Large intestine (tissue), 3 donors: ENCODE data around the gene PFKFB3. TPM values are rescaled to one million over a fixed set of nuclear protein-coding genes. Genes with fewer than 3 reads are reported as not detected.
"Not testable (repeated sequence)": the region's sequence is repeated elsewhere in the genome, so short reads cannot be mapped to it uniquely, and the experiment has no call there.

ENCODE experiments used
- DNase-seq, 2 donors: peaks; one replicate each; pipeline versions ENCODE4 v3.0.0 to v3.0.0-alpha.2; 2013
- H3K27ac ChIP-seq: one replicate; pipeline ENCODE4 v1.5.1; 2013; ENCODE audit warnings: low read length
- H3K27me3 ChIP-seq: 2 replicates; pipeline ENCODE4 v1.6.1; 2013; ENCODE audit warnings: low read length; ENCODE audit not compliant: control insufficient read depth, insufficient read depth
- H3K36me3 ChIP-seq: 2 replicates; pipeline ENCODE4 v1.6.1; 2013; ENCODE audit warnings: low read length; ENCODE audit not compliant: control insufficient read depth, insufficient read depth
- H3K4me1 ChIP-seq: one replicate; pipeline ENCODE4 v1.6.1; 2013; ENCODE audit warnings: low read length; ENCODE audit not compliant: control insufficient read depth, insufficient read depth
- H3K4me3 ChIP-seq: one replicate; pipeline ENCODE4 v1.5.1; 2013; ENCODE audit warnings: low read length
- H3K9me3 ChIP-seq: one replicate; pipeline ENCODE4 v1.6.1; 2013; ENCODE audit warnings: mild to moderate bottlenecking, low read depth, low read length, moderate library complexity; ENCODE audit not compliant: control insufficient read depth
- WGBS: methylation state at CpG from one replicate; pipeline ENCODE4 v1.1.5; 2013; ENCODE audit warnings: low lambda C conversion rate; ENCODE audit not compliant: insufficient coverage; 5-methylcytosine and 5-hydroxymethylcytosine counted together
- polyA plus RNA-seq: library from polyadenylated mRNA; unstranded; fragments of 120-200 nt; gene quantifications from one replicate; pipeline ENCODE4 v1.2.1, GENCODE V29; 2013

PFKFB3 gene
- polyA plus RNA-seq, 1 donor, result 15.3 TPM

DNA sequence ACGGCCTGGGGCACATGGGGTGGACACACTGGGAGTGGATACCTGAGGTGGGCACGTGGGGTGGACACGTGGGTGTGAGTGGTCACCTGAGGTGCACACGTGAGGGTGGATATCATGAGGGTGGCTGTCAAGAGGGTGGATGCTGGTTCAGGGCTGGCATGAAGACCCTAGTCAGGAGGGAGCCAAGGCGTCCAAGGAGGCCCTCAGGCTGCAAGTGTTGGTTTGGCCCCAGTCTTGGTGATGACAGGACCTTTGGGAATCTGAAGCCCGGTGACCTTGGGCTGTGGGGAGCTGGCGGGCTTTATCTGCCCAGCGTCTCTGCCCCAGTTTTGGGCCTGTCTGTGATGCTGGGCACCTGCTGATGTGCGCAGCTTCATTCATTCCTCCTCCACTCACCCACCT lies 24.9 kb upstream of the PFKFB3 start:
- no CpG with 5 or more reads among the region's 9 CpGs for whole genome bisulfite sequencing
- H3K4me1 ChIP-seq, result no peaks in the 10 kb centered on the region

GRCh38 chr10:6178581-6178980 lies 24.2 kb upstream of the PFKFB3 start:
- no CpG with 5 or more reads among the region's 17 CpGs for WGBS

More for the DNA sequence above, 24.9 kb upstream of the PFKFB3 start:
- Histone ChIP-seq H3K4me3 (no peak overlapping the region), H3K27ac (no peak overlapping the region), H3K9me3 (no peaks in the 10 kb centered on the region), H3K27me3 (peaks cover 36% of the 10 kb centered on the region), H3K36me3 (no peaks in the 10 kb centered on the region)
- no peak for DNase-seq

DNA sequence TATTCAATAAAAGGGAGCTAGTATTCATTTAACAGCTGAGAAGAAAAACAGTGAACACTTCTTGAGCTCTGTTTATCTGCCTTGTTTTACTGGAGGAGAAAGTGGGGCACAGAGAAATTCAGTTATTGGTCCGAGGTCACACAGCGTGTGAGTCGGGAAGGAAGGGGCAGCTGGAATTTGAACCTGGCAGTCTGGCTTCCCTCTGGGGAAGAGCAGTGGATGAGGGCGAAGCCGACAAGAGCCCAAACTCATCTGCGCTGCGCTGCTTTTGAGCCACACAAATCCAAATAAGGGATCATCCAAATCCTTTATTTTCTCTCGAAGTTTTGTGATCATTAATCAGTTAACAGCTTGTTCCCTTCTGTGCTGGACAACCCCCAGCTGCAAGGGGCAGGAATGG lies 23.7 kb upstream of the PFKFB3 start:
- no CpG with 5 or more reads among the region's 8 CpGs for WGBS
- H3K27me3 ChIP-seq, result peaks cover 36% of the 10 kb centered on the region
- H3K4me1 ChIP-seq, result no peaks in the 10 kb centered on the region
- no peak overlapping the region for H3K4me3 ChIP-seq
- no peak for DNase-seq
- no peak overlapping the region for H3K27ac ChIP-seq
- no peaks in the 10 kb centered on the region for H3K9me3 ChIP-seq
- H3K36me3 ChIP-seq, result no peaks in the 10 kb centered on the region

More at GRCh38 chr10:6178581-6178980, 24.2 kb upstream of the PFKFB3 start:
- H3K27me3 ChIP-seq, result peaks cover 36% of the 10 kb centered on the region
- no peak for DNase-seq
- no peaks in the 10 kb centered on the region for H3K9me3 ChIP-seq
- no peaks in the 10 kb centered on the region for H3K36me3 ChIP-seq
- H3K4me3 ChIP-seq, result no peak overlapping the region
- H3K4me1 ChIP-seq, result no peaks in the 10 kb centered on the region
- H3K27ac ChIP-seq, result no peak overlapping the region

GRCh38 chr10:6180480-6181110 lies 22.1 kb upstream of the PFKFB3 start:
- WGBS, result 83% methylated on average over 1 of the region's 4 CpGs
- no peaks in the 10 kb centered on the region for H3K36me3 ChIP-seq
- no peak overlapping the region for H3K4me3 ChIP-seq
- H3K27ac ChIP-seq, result no peak overlapping the region
- DNase-seq, result no peak
- H3K4me1 ChIP-seq, result no peaks in the 10 kb centered on the region
- H3K27me3 ChIP-seq, result peaks cover 36% of the 10 kb centered on the region
- H3K9me3 ChIP-seq, result no peaks in the 10 kb centered on the region

GRCh38 chr10:6181249-6181648 lies 21.5 kb upstream of the PFKFB3 start:
- no peaks in the 10 kb centered on the region for H3K4me1 ChIP-seq
- no peak for DNase-seq
- no CpG with 5 or more reads among the region's 6 CpGs for WGBS

DNA sequence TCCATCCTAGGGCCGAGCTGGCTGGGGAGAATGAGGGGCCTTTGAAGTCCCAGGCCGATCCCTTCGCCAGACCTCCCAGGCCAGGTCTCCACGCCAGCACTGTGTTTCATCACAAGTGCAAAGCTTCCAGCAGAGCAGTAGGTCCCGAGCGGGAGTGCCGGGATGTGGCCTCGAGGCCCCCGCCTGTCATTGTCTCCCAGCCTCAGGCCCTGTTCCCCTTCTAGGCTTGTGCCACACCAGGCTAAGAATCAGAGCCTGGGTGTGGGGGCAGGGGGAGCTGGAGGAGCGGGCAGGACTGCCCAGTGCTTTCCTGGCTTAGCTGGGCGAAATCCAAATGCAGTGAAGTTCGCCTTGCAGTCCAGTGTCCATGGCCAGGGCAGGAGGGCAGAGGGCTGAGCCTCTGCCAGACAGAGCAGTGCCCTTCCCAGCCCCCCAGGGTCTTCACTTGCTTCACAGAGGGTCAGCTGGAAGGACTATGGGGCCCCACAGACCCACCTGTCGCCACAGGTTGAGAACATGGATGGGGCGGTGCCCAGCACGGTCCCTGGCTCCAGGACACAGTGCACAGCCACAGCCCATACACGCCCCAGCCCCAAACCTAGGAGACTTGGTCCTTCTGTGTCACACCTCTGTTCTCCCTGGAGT lies 20.2 kb upstream of the PFKFB3 start:
- H3K36me3 ChIP-seq, result no peaks in the 10 kb centered on the region
- peaks cover 36% of the 10 kb centered on the region for H3K27me3 ChIP-seq
- no peaks in the 10 kb centered on the region for H3K9me3 ChIP-seq
- no peak for DNase-seq
- no CpG with 5 or more reads among the region's 16 CpGs for WGBS
- no peak overlapping the region for H3K27ac ChIP-seq
- H3K4me3 ChIP-seq, result no peak overlapping the region
- no peaks in the 10 kb centered on the region for H3K4me1 ChIP-seq

More at GRCh38 chr10:6181249-6181648, 21.5 kb upstream of the PFKFB3 start:
- Histone ChIP-seq H3K9me3 (no peaks in the 10 kb centered on the region), H3K4me3 (no peak overlapping the region), H3K27me3 (peaks cover 36% of the 10 kb centered on the region), H3K36me3 (no peaks in the 10 kb centered on the region), H3K27ac (no peak overlapping the region)

GRCh38 chr10:6185039-6185716 lies 17.6 kb upstream of the PFKFB3 start:
- Histone ChIP-seq H3K27me3 (peaks cover 16% of the 10 kb centered on the region), H3K4me1 (no peaks in the 10 kb centered on the region), H3K27ac (no peak overlapping the region), H3K4me3 (no peak overlapping the region), H3K36me3 (no peaks in the 10 kb centered on the region), H3K9me3 (no peaks in the 10 kb centered on the region)
- no CpG with 5 or more reads among the region's 18 CpGs for WGBS
- no peak for DNase-seq

GRCh38 chr10:6186894-6187256 lies 15.9 kb upstream of the PFKFB3 start:
- Histone ChIP-seq H3K27me3 (peaks cover 11% of the 10 kb centered on the region), H3K4me3 (no peak overlapping the region), H3K27ac (no peak overlapping the region), H3K9me3 (no peaks in the 10 kb centered on the region), H3K4me1 (no peaks in the 10 kb centered on the region), H3K36me3 (no peaks in the 10 kb centered on the region)
- no CpG with 5 or more reads among the region's 9 CpGs for WGBS
- DNase-seq, result no peak

- Histone ChIP-seq H3K36me3 (no peaks in the 10 kb centered on the region), H3K27ac (no peak overlapping the region), H3K4me1 (no peaks in the 10 kb centered on the region), H3K4me3 (no peak overlapping the region), H3K9me3 (no peaks in the 10 kb centered on the region), H3K27me3 (peaks cover 7% of the 10 kb centered on the region)
- DNase-seq, result no peak
- no CpG with 5 or more reads among the region's 6 CpGs for WGBS
Measured at GRCh38 chr10:6187278-6187677, 15.5 kb upstream of the PFKFB3 start.

DNA sequence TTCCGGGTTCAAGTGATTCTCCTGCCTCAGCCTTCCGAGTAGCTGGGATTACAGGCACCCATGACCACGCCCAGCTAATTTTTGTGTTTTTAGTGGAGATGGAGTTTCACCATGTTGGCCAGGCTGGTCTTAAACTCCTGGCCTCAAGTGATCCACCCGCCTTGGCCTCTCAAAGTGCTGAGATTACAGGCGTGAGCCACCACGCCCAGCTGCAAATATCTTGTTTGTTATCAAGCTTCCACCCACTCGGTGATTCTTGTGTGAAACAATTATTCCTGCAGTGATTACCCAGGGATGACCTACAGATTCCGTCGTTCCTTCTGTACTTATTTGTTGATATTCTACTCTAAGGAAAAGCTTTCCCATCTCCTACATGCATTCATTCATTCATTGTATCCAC lies 12.7 kb upstream of the PFKFB3 start:
- not testable (repeated sequence) for H3K4me1 ChIP-seq, H3K27ac ChIP-seq, H3K27me3 ChIP-seq, H3K36me3 ChIP-seq, H3K4me3 ChIP-seq, H3K9me3 ChIP-seq, DNase-seq
- no CpG with 5 or more reads among the region's 9 CpGs for WGBS
